ENCODE results near the gene NOTCH1.

The NOTCH1 gene

DNA sequence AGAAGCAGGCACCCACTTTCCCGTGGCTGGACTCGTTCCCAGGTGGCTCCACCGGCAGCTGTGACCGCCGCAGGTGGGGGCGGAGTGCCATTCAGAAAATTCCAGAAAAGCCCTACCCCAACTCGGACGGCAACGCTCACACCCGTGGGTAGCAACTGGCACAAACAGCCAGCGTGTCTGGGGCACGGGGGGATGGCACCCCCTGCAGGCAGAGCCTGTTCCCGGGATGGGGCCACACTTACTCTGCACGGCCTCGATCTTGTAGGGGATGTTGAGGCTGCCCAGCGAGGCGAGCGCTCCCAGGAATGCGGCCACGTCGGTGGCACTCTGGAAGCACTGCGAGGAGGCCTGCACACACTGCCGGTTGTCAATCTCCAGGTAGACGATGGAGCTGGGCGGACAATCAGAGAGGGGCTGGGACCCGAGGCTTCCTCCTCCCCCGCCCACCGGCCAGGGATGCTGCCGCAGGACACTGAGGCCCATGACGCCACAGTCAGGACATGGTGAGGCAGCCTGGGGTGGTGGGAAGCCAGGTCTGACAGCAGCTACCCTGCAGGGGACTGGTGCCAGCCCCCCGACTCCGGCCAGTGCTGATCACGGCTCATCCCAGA is 42.8 kb downstream of the NOTCH1 start:
- Histone ChIP-seq H4K20me1 (ENCODE audit: insufficient read depth, low read length) (peaks cover 79% of the 10 kb centered on the region), H3K9me3 (ENCODE audit: insufficient read depth, low read length, severe bottlenecking) (no peaks in the 10 kb centered on the region), H3K36me3 (ENCODE audit: insufficient read depth, low read length) (peaks cover 99% of the 10 kb centered on the region), H2AFZ (ENCODE audit: low read depth, low read length) (no peak overlapping the region), H3K79me2 (ENCODE audit: insufficient read depth, low read length) (peaks cover 42% of the 10 kb centered on the region; the same call in 1 of the 2 replicates), H3K27ac (ENCODE audit: low read length) (no peak overlapping the region), H3K27me3 (ENCODE audit: insufficient read depth, low read length, poor library complexity) (no peaks in the 10 kb centered on the region), H3K4me3 (ENCODE audit: low read depth in 1 of 2, low read length in 2 of 2) (no peak overlapping the region), H3K4me2 (ENCODE audit: insufficient read depth, low read length) (no peak overlapping the region), H3K4me1 (ENCODE audit: insufficient read depth, low read length) (no peaks in the 10 kb centered on the region), H3K9ac (ENCODE audit: low read depth, low read length) (no peak overlapping the region)
- no peak for TF ChIP-seq EZH2 (IDR thresholded peaks at IDR 0.05; ENCODE audit: borderline replicate concordance, low read depth, low read length, severe bottlenecking)
- TF ChIP-seq, protein P1, sequence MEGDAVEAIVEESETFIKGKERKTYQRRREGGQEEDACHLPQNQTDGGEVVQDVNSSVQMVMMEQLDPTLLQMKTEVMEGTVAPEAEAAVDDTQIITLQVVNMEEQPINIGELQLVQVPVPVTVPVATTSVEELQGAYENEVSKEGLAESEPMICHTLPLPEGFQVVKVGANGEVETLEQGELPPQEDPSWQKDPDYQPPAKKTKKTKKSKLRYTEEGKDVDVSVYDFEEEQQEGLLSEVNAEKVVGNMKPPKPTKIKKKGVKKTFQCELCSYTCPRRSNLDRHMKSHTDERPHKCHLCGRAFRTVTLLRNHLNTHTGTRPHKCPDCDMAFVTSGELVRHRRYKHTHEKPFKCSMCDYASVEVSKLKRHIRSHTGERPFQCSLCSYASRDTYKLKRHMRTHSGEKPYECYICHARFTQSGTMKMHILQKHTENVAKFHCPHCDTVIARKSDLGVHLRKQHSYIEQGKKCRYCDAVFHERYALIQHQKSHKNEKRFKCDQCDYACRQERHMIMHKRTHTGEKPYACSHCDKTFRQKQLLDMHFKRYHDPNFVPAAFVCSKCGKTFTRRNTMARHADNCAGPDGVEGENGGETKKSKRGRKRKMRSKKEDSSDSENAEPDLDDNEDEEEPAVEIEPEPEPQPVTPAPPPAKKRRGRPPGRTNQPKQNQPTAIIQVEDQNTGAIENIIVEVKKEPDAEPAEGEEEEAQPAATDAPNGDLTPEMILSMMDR (IDR thresholded peaks at IDR 0.05; ENCODE audit: borderline replicate concordance, extremely low read depth, low read length, poor library complexity, severe bottlenecking), result peak; percentile 32
- no peak for ATAC-seq (ENCODE audit: insufficient read depth, low read depth)
- no peak for DNase-seq

DNA sequence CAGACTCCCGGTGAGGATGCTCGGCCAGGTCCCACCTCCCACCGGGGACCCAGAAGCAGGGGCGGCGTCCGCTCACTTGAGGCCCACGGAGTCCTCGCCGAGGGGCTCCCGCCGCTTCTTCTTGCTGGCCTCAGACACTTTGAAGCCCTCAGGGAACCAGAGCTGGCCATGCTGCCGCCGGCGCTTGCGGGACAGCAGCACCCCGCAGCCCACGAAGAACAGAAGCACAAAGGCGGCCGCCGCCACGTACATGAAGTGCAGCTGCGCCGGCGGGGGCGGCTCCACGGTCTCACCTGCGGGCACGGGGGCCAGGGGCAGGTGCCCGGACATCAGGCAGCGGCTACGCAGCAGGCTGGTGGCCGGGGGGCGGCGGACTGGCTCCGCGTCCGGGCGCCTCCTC is 43.7 kb downstream of the NOTCH1 start:
- Histone ChIP-seq H3K9ac (ENCODE audit: low read depth, low read length) (no peak overlapping the region), H3K4me1 (ENCODE audit: insufficient read depth, low read length) (no peaks in the 10 kb centered on the region), H3K9me3 (ENCODE audit: insufficient read depth, low read length, severe bottlenecking) (no peaks in the 10 kb centered on the region), H3K27ac (ENCODE audit: low read length) (no peak overlapping the region), H3K4me2 (ENCODE audit: insufficient read depth, low read length) (no peak overlapping the region), H3K79me2 (ENCODE audit: insufficient read depth, low read length) (peaks cover 41% of the 10 kb centered on the region; the same call in 1 of the 2 replicates), H4K20me1 (ENCODE audit: insufficient read depth, low read length) (peaks cover 76% of the 10 kb centered on the region), H2AFZ (ENCODE audit: low read depth, low read length) (no peak overlapping the region), H3K4me3 (ENCODE audit: low read depth in 1 of 2, low read length in 2 of 2) (no peak overlapping the region), H3K27me3 (ENCODE audit: insufficient read depth, low read length, poor library complexity) (no peaks in the 10 kb centered on the region), H3K36me3 (ENCODE audit: insufficient read depth, low read length) (peaks cover 99% of the 10 kb centered on the region)
- no peak for ATAC-seq (ENCODE audit: insufficient read depth, low read depth)
- no peak for TF ChIP-seq EZH2 (IDR thresholded peaks at IDR 0.05; ENCODE audit: borderline replicate concordance, low read depth, low read length, severe bottlenecking)
- TF ChIP-seq, protein P1 (IDR thresholded peaks at IDR 0.05; ENCODE audit: borderline replicate concordance, extremely low read depth, low read length, poor library complexity, severe bottlenecking), result no peak
- no peak for DNase-seq

DNA sequence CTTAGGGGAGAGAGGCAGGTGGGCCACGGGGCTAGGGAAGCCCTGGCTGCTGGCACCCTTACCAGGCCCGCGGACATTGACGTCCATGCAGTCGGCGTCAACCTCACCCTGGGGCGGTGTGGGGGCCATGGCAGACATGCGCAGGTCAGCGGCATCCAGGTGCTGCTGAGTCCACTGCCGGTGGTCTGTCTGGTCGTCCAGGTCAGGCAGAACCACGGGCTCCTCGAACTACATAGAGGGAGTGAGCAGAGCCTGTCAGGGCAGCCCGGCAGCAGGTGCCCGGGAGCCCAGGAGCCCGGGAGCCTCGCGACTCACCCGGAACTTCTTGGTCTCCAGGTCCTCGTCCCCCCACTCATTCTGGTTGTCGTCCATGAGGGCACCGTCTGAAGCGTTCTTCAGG is 44.2 kb downstream of the NOTCH1 start:
- no peaks in the 10 kb centered on the region for H3K4me1 ChIP-seq (ENCODE audit: insufficient read depth, low read length)
- peaks cover 99% of the 10 kb centered on the region for H3K36me3 ChIP-seq (ENCODE audit: insufficient read depth, low read length)
- DNase-seq, result no peak
- H3K9ac ChIP-seq (ENCODE audit: low read depth, low read length), result no peak overlapping the region
- H3K27ac ChIP-seq (ENCODE audit: low read length), result no peak overlapping the region
- H3K27me3 ChIP-seq (ENCODE audit: insufficient read depth, low read length, poor library complexity), result no peaks in the 10 kb centered on the region
- no peak for ATAC-seq (ENCODE audit: insufficient read depth, low read depth)
- H3K4me3 ChIP-seq (ENCODE audit: low read depth in 1 of 2, low read length in 2 of 2), result no peak overlapping the region
- TF ChIP-seq, protein P1 (IDR thresholded peaks at IDR 0.05; ENCODE audit: borderline replicate concordance, extremely low read depth, low read length, poor library complexity, severe bottlenecking), result no peak
- no peak for TF ChIP-seq EZH2 (IDR thresholded peaks at IDR 0.05; ENCODE audit: borderline replicate concordance, low read depth, low read length, severe bottlenecking)
- H2AFZ ChIP-seq (ENCODE audit: low read depth, low read length), result no peak overlapping the region
- H3K79me2 ChIP-seq (ENCODE audit: insufficient read depth, low read length), result peaks cover 37% of the 10 kb centered on the region; the same call in 1 of the 2 replicates
- peaks cover 76% of the 10 kb centered on the region for H4K20me1 ChIP-seq (ENCODE audit: insufficient read depth, low read length)
- H3K4me2 ChIP-seq (ENCODE audit: insufficient read depth, low read length), result no peak overlapping the region
- H3K9me3 ChIP-seq (ENCODE audit: insufficient read depth, low read length, severe bottlenecking), result no peaks in the 10 kb centered on the region

Measured in DND-41 (cell line).